Dermis lymphatic vessel endothelial cell (primary cell): ENCODE data around the gene SP5. TPM values are rescaled to one million over a fixed set of nuclear protein-coding genes. Genes with fewer than 3 reads are reported as not detected.

Experiments
- total RNA-seq: library from RNA; depleted of rRNA; stranded (reverse); fragments of >200 nt; gene quantifications from 2 replicates; pipeline ENCODE4 v1.2.1, GENCODE V29; 2014

SP5 gene
- not detected in 2 replicates for total RNA-seq

GRCh38 chr2:170715062-170715931 is at the start of gene SP5:
SP5 (plus strand) TSS chr2:170715337; CDS start chr2:170715513, 176 bp downstream.

Other genes with a start within 250 kb of the SP5 start
- gene ERICH2, start 55.0 kb downstream of the SP5 start, total RNA-seq = not detected in 2 replicates
- 0.52 and 0.76 TPM in 2 replicates for gene GAD1, start 101.5 kb downstream of the SP5 start, total RNA-seq
- gene GORASP2, start 213.9 kb downstream of the SP5 start, total RNA-seq = 23.5 and 28.4 TPM in 2 replicates